Stomach (tissue), 9 donors: ENCODE measurements around the gene KLHL36. TPM values are rescaled to one million over a fixed set of nuclear protein-coding genes. Genes with fewer than 3 reads are reported as not detected.
"Not testable (repeated sequence)": the region's sequence is repeated elsewhere in the genome, so short reads cannot be mapped to it uniquely, and the experiment has no call there.

ENCODE experiments used
- DNase-seq, 2 donors: peaks; one replicate each; pipeline versions ENCODE4 v3.0.0 to v3.0.0-alpha.2; 2013 to 2019
- H3K27ac ChIP-seq, 5 donors: fragments of 200-600 bp in 4 of 5; sonication (generic) in 4 of 5; one replicate each; pipeline ENCODE4 v1.5.1; 2013 to 2019; ENCODE audit warnings: mild to moderate bottlenecking in 1 of 5, moderate library complexity in 1 of 5
- H3K27me3 ChIP-seq, 3 donors: fragments of 200-600 bp; sonication (generic); one replicate each; pipeline ENCODE4 v1.5.1; 2017 to 2019; ENCODE audit warnings: mixed run types in 1 of 3
- H3K36me3 ChIP-seq, 4 donors: fragments of 200-600 bp; sonication (generic); 1 replicate in 3 of 4; 2 replicates in 1 of 4; pipeline ENCODE4 v1.5.1; 2016 to 2019
- H3K4me1 ChIP-seq, 4 donors: fragments of 200-600 bp; sonication (generic); one replicate each; pipeline ENCODE4 v1.5.1; 2016 to 2019
- H3K4me3 ChIP-seq, 4 donors: fragments of 200-600 bp; sonication (generic) in 3 of 4; one replicate each; pipeline ENCODE4 v1.5.1; 2016 to 2019; ENCODE audit warnings: mild to moderate bottlenecking in 1 of 4
- H3K9me3 ChIP-seq, 4 donors: fragments of 200-600 bp; sonication (generic); one replicate each; pipeline ENCODE4 v1.5.1; 2016 to 2019
- CTCF ChIP-seq, 7 experiments: fragments of 450-650 bp in 4 of 7; fragments of 200-600 bp in 3 of 7; sonication (generic) in 3 of 7; IDR thresholded peaks; one replicate each; pipeline ENCODE4 v1.5.1; 2016 to 2019; ENCODE audit warnings: antibody characterized with exemption in 7 of 7, control low read depth in 2 of 7, mild to moderate bottlenecking in 1 of 7
- EP300 ChIP-seq: sonication (generic); formaldehyde crosslinking; IDR thresholded peaks from one replicate; pipeline ENCODE4 v1.6.1; 2017; ENCODE audit warnings: antibody characterized with exemption
- POLR2A ChIP-seq, 4 donors: fragments of 450-650 bp; IDR thresholded peaks; one replicate each; pipeline ENCODE4 v1.6.1; 2016; ENCODE audit warnings: antibody characterized with exemption in 4 of 4, control low read depth in 2 of 4, mild to moderate bottlenecking in 1 of 4, moderate library complexity in 1 of 4
- POLR2AphosphoS5 ChIP-seq, 3 donors: sonication (generic); formaldehyde crosslinking; IDR thresholded peaks; one replicate each; pipeline ENCODE4 v1.6.1; 2016; ENCODE audit warnings: antibody characterized with exemption in 3 of 3
- WGBS, 5 donors: extraction: QIAGEN DNeasy Blood & Tissue Kit in 3 of 5; methylation state at CpG; one replicate each; pipeline versions ENCODE4 v1.1.5 to v1.1.7; 2013 to 2018; 5-methylcytosine and 5-hydroxymethylcytosine counted together
- intact Hi-C: fragments of 100-400 bp; cut with DNase I; formaldehyde crosslinking; loops from one replicate; pipeline ENCODE4 v1.15.1; 2023; ENCODE audit warnings: low total_unique reads
- polyA plus RNA-seq, 3 donors: library from polyadenylated mRNA; stranded (reverse); fragments of 200-250 nt; gene quantifications; one replicate each; pipeline ENCODE4 v1.2.3, GENCODE V29; 2013
- total RNA-seq, 5 donors: library from RNA; depleted of rRNA; stranded (reverse); fragments of >200 nt; gene quantifications; one replicate each; pipeline versions ENCODE4 v1.1.0 to v1.2.3, GENCODE V29; 2014 to 2016
- donor health status: healthy with polysubstance abuse.
- donor health status: Bipolar disorder and iron deficiency.
- donor health status: healthy.

KLHL36 gene
- total and polyA plus RNA-seq, 8 donors = 10.5 to 62.4 (median 35.3) TPM

- DNase-seq = no peak
- TF ChIP-seq POLR2AphosphoS5 (IDR thresholded peaks at IDR 0.05) = peak in 2 of 3 donors; percentile 13 to 35
- TF ChIP-seq EP300 = no peak
- peak overlapping the region in 4 of 5 donors; percentile 18 to 89 (median 60) for H3K27ac ChIP-seq
- no peaks in the 10 kb centered on the region for H3K27me3 ChIP-seq
- peak overlapping the region in 3 of 4 donors; percentile 88 to 92 (median 90) for H3K4me3 ChIP-seq
- peaks cover 51 to 84% (median 69%) of the 10 kb centered on the region in 4 donors for H3K4me1 ChIP-seq
- H3K9me3 ChIP-seq = no peaks in the 10 kb centered on the region
- H3K36me3 ChIP-seq = peaks cover 0 to 8% (median 0%) of the 10 kb centered on the region in 4 donors
- intact Hi-C loops = no loop called here
- 53 to 71% (median 63%) methylated on average over 20 of the region's 20 CpGs for WGBS, 5 donors
These were observed 33.1 kb upstream of the KLHL36 start for GRCh38 chr16:84614968-84615813.

- no peaks in the 10 kb centered on the region for H3K27me3 ChIP-seq
- H3K36me3 ChIP-seq = peaks cover 0 to 8% (median 0%) of the 10 kb centered on the region in 4 donors
- WGBS, 5 donors = 9 to 37% (median 24%) methylated on average over 13 of the region's 13 CpGs
- peaks cover 43 to 73% (median 58%) of the 10 kb centered on the region in 4 donors for H3K4me1 ChIP-seq
- H3K4me3 ChIP-seq = peak overlapping the region; percentile 88 to 92 (median 89)
- H3K9me3 ChIP-seq = no peaks in the 10 kb centered on the region
- intact Hi-C loops = no loop called here
- no peak for TF ChIP-seq POLR2AphosphoS5 (IDR thresholded peaks at IDR 0.05)
- TF ChIP-seq EP300 = no peak
- DNase-seq = peak in 1 of 2 donors; percentile 58
- peak overlapping the region; percentile 84 to 90 (median 88) for H3K27ac ChIP-seq
These were observed 31.8 kb upstream of the KLHL36 start for GRCh38 chr16:84616515-84616914.

- peaks cover 0 to 8% (median 0%) of the 10 kb centered on the region in 4 donors for H3K36me3 ChIP-seq
- peaks cover 42 to 73% (median 55%) of the 10 kb centered on the region in 4 donors for H3K4me1 ChIP-seq
- peak overlapping the region; percentile 84 to 90 (median 88) for H3K27ac ChIP-seq
- H3K27me3 ChIP-seq = no peaks in the 10 kb centered on the region
- intact Hi-C loops = no loop called here
- no peak for TF ChIP-seq CTCF (IDR thresholded peaks at IDR 0.05)
- TF ChIP-seq EP300 = no peak
- no peak for TF ChIP-seq POLR2A (IDR thresholded peaks at IDR 0.05)
- no peak for TF ChIP-seq POLR2AphosphoS5 (IDR thresholded peaks at IDR 0.05)
- peak overlapping the region; percentile 88 to 92 (median 89) for H3K4me3 ChIP-seq
- no peaks in the 10 kb centered on the region for H3K9me3 ChIP-seq
- 1 to 3% (median 1%) methylated on average over 46 to 54 of the region's 54 CpGs for WGBS, 5 donors
- peak; percentile 45 to 62 for DNase-seq
These were observed 31.1 kb upstream of the KLHL36 start for GRCh38 chr16:84617041-84617790.

- Histone ChIP-seq H3K27ac (peak within 1 kb of the TSS; percentile 84 to 90 (median 88)), H3K4me1 (peaks cover 40 to 70% (median 51%) of the 10 kb centered on the region in 4 donors), H3K27me3 (no peaks in the 10 kb centered on the region), H3K4me3 (peak within 1 kb of the TSS; percentile 88 to 92 (median 89)), H3K9me3 (no peaks in the 10 kb centered on the region), H3K36me3 (peaks cover 0 to 8% (median 0%) of the 10 kb centered on the region in 4 donors)
- peak; percentile 98 to 99 for DNase-seq
- intact Hi-C loops = no loop called here
- TF ChIP-seq EP300 = no peak
- TF ChIP-seq POLR2AphosphoS5 (IDR thresholded peaks at IDR 0.05) = peak in 2 of 3 donors; percentile 78 to 95
- WGBS, 5 donors = 0 to 1% (median 1%) methylated on average over 15 to 75 of the region's 76 CpGs
These were observed 30.3 kb upstream of the KLHL36 start, which contains the start of gene COTL1 for GRCh38 chr16:84617791-84618580. Gene COTL1, minus strand, starts transcription at chr16:84618078. Its CDS starts 164 bp downstream, at chr16:84617914.

GRCh38 chr16:84618581-84619460 is 29.5 kb upstream of the KLHL36 start:
- intact Hi-C loops = no loop called here

GRCh38 chr16:84620913-84621312 is 27.4 kb upstream of the KLHL36 start:
- intact Hi-C loops = loop anchor here (2.0 to 10.0 kb wide), 2 partner anchors 94 to 110 kb away; no protein-coding TSS in a partner anchor
- not testable (repeated sequence) for H3K9me3 ChIP-seq, H3K27me3 ChIP-seq, DNase-seq, H3K36me3 ChIP-seq, H3K4me3 ChIP-seq, H3K27ac ChIP-seq
- H3K4me1 ChIP-seq = peaks cover 18 to 42% (median 25%) of the 10 kb centered on the region in 4 donors
- 80 to 86% (median 84%) methylated on average over 10 of the region's 10 CpGs for WGBS, 5 donors

More at GRCh38 chr16:84618581-84619460, 29.5 kb upstream of the KLHL36 start:
- 25 to 30% (median 28%) methylated on average over 12 of the region's 12 CpGs for WGBS, 5 donors
- TF ChIP-seq EP300 = no peak
- no peak for TF ChIP-seq POLR2A (IDR thresholded peaks at IDR 0.05)
- no peak for TF ChIP-seq CTCF (IDR thresholded peaks at IDR 0.05)
- peak in 2 of 3 donors; percentile 41 to 83 for TF ChIP-seq POLR2AphosphoS5 (IDR thresholded peaks at IDR 0.05)
- peaks cover 0 to 6% (median 0%) of the 10 kb centered on the region in 4 donors for H3K36me3 ChIP-seq
- no peaks in the 10 kb centered on the region for H3K9me3 ChIP-seq
- no peaks in the 10 kb centered on the region for H3K27me3 ChIP-seq
- H3K4me3 ChIP-seq = peak overlapping the region in 3 of 4 donors; percentile 1 to 92 (median 7)
- DNase-seq = peak in 1 of 2 donors; percentile 77
- peaks cover 37 to 63% (median 45%) of the 10 kb centered on the region in 4 donors for H3K4me1 ChIP-seq
- peak overlapping the region; percentile 76 to 90 (median 87) for H3K27ac ChIP-seq
